Body of pancreas (tissue), 4 donors: Measurements from ENCODE around the gene TINAGL1. TPM values are rescaled to one million over a fixed set of nuclear protein-coding genes. Genes with fewer than 3 reads are reported as not detected.
A peak's percentile ranks its signal among the peaks of the same experiment; 100 is the strongest.

Experiments used
- ATAC-seq: fragments of 150-250 bp; one replicate; pipeline ENCODE4 v1.9.1; 2016
- DNase-seq, 4 donors: peaks; one replicate each; pipeline ENCODE4 v3.0.0-alpha.2; 2019
- H3K27ac ChIP-seq, 4 donors: fragments of 200-600 bp; sonication (generic); 1 replicate in 3 of 4; 2 replicates in 1 of 4; pipeline versions ENCODE4 v1.5.1 to v1.6.1; 2016 to 2019; ENCODE audit warnings: mild to moderate bottlenecking in 1 of 4, mixed read lengths in 1 of 4, moderate library complexity in 1 of 4
- H3K27me3 ChIP-seq, 2 donors: fragments of 200-600 bp; sonication (generic); one replicate each; pipeline ENCODE4 v1.6.0; 2016; ENCODE audit warnings: mild to moderate bottlenecking in 1 of 2
- H3K36me3 ChIP-seq, 2 donors: fragments of 200-600 bp; sonication (generic); replicated peaks in 1 of 2; 2 replicates each; pipeline ENCODE4 v1.5.1; 2016; ENCODE audit warnings: low read depth in 2 of 2; ENCODE audit not compliant: insufficient read depth in 1 of 2
- H3K4me1 ChIP-seq: fragments of 200-600 bp; sonication (generic); one replicate; pipeline ENCODE4 v1.6.0; 2016
- H3K4me3 ChIP-seq, 2 donors: fragments of 200-600 bp; sonication (generic); 1 replicate in 1 of 2; 2 replicates in 1 of 2; pipeline ENCODE4 v1.5.1; 2016 to 2019
- H3K9me3 ChIP-seq, 3 donors: fragments of 200-600 bp; sonication (generic); 1 replicate in 2 of 3; 2 replicates in 1 of 3; pipeline ENCODE4 v1.5.1; 2016
- POLR2A ChIP-seq, 3 donors: fragments of 450-650 bp; IDR thresholded peaks; one replicate each; pipeline ENCODE4 v1.6.1; 2016; ENCODE audit warnings: antibody characterized with exemption in 3 of 3, mild to moderate bottlenecking in 2 of 3
- WGBS, 2 donors: methylation state at CpG; one replicate each; pipeline ENCODE4 v1.1.5; 2017; 5-methylcytosine and 5-hydroxymethylcytosine counted together
- intact Hi-C: fragments of 100-400 bp; cut with DNase I; formaldehyde crosslinking; loops from one replicate; pipeline ENCODE4 v1.15.1; 2023
- total RNA-seq, 2 donors: library from RNA; depleted of rRNA; stranded (reverse); fragments of >200 nt; gene quantifications; one replicate each; pipeline ENCODE4 v1.1.0, GENCODE V29; 2016
- TF ChIP-seq, protein P1 (sequence below), 7 experiments: fragments of 450-650 bp in 4 of 7; fragments of 200-600 bp in 3 of 7; sonication (generic) in 3 of 7; IDR thresholded peaks; one replicate each; pipeline ENCODE4 v1.5.1; 2016 to 2019; ENCODE audit warnings: antibody characterized with exemption in 7 of 7

The TINAGL1 gene
- total RNA-seq, 2 donors from 2014 or later: 47.2 to 148 TPM

DNA sequence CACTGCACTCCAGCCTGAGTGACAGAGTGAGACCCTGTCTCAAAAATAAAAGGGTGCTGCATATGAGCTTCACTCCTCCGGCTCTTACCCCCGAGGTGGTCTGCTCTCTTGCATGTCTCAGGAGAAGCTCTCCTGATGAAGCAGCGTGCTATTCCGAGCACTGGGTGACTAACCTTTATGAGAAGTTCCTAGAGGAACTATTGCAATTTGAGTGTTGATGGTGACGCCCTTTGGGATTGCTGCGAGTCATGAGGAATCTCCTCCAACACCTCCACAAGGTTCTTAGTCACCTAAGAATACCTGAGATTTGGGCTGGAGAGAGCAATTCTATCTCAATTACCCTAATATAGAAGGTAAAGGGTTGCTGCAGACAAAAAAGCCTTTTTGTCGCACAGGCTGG is 40.8 kb upstream of the TINAGL1 start:
- Histone ChIP-seq H3K4me1 (no peaks in the 10 kb centered on the region), H3K36me3 (no peaks in the 10 kb centered on the region), H3K27ac (no peak overlapping the region), H3K9me3 (no peaks in the 10 kb centered on the region), H3K4me3 (no peak overlapping the region), H3K27me3 (no peaks in the 10 kb centered on the region)
- 80 to 84% methylated on average over 7 of the region's 7 CpGs for WGBS, 2 donors
- TF ChIP-seq POLR2A (IDR thresholded peaks at IDR 0.05): no peak
- TF ChIP-seq, protein P1, sequence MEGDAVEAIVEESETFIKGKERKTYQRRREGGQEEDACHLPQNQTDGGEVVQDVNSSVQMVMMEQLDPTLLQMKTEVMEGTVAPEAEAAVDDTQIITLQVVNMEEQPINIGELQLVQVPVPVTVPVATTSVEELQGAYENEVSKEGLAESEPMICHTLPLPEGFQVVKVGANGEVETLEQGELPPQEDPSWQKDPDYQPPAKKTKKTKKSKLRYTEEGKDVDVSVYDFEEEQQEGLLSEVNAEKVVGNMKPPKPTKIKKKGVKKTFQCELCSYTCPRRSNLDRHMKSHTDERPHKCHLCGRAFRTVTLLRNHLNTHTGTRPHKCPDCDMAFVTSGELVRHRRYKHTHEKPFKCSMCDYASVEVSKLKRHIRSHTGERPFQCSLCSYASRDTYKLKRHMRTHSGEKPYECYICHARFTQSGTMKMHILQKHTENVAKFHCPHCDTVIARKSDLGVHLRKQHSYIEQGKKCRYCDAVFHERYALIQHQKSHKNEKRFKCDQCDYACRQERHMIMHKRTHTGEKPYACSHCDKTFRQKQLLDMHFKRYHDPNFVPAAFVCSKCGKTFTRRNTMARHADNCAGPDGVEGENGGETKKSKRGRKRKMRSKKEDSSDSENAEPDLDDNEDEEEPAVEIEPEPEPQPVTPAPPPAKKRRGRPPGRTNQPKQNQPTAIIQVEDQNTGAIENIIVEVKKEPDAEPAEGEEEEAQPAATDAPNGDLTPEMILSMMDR (IDR thresholded peaks at IDR 0.05): no peak
- DNase-seq: no peak
- intact Hi-C loops: no loop called here
- no peak for ATAC-seq

DNA sequence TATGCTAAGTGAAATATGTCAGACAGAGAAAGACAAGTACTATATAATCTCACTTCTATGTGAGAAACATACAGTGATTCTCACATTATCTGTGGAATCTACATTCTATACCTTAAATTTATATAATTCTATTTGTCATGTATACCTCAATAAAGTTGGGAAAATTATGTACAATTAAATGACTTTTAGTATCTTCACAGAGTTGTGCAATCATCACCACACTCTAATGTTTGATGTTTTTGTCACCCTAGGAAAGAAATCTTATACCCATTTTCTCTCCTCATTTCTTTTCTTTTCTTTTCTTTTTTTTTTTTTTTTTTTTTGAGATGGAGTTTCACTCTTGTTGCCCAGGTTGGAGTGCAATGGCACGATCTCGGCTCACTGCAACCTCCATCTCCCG is 37.0 kb upstream of the TINAGL1 start:
- Histone ChIP-seq H3K4me1 (no peaks in the 10 kb centered on the region), H3K9me3 (no peaks in the 10 kb centered on the region), H3K4me3 (no peak overlapping the region), H3K27me3 (no peaks in the 10 kb centered on the region), H3K36me3 (no peaks in the 10 kb centered on the region), H3K27ac (no peak overlapping the region)
- WGBS, 2 donors: 78 to 92% methylated on average over 3 of the region's 3 CpGs
- DNase-seq (no peak), ATAC-seq (no peak)
- intact Hi-C loops: no loop called here
- TF ChIP-seq, protein P1 (IDR thresholded peaks at IDR 0.05): no peak
- no peak for TF ChIP-seq POLR2A (IDR thresholded peaks at IDR 0.05)

DNA sequence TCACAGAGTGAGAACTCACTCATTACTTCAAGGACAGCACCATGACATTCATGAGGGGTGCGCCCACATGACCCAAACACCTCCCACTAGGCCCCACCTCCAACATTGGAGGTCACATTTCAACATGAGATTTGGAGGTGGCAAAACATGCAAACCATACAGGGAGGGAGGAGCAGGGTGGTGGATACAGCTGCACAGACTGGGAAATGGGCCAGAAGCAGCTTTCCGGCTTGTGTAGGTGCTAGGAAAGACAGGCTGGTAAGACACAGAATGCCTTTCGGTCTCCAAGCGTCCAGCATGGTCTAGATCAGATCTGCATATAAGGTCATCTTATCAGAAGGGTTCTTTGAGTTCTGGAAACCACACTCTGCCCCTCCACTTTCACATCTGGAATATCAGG is 35.1 kb upstream of the TINAGL1 start:
- no peaks in the 10 kb centered on the region for H3K4me1 ChIP-seq
- WGBS, 2 donors: 80 to 86% methylated on average over 4 of the region's 4 CpGs
- TF ChIP-seq, protein P1 (IDR thresholded peaks at IDR 0.05): no peak
- TF ChIP-seq POLR2A (IDR thresholded peaks at IDR 0.05): no peak
- H3K36me3 ChIP-seq: no peaks in the 10 kb centered on the region
- no peaks in the 10 kb centered on the region for H3K27me3 ChIP-seq
- no peak overlapping the region for H3K4me3 ChIP-seq
- intact Hi-C loops: loop anchor here (10.0 kb wide), 2 partner anchors 116 to 356 kb away; no protein-coding TSS in a partner anchor
- no peak overlapping the region for H3K27ac ChIP-seq
- H3K9me3 ChIP-seq: no peaks in the 10 kb centered on the region
- ATAC-seq (no peak), DNase-seq (no peak)

DNA sequence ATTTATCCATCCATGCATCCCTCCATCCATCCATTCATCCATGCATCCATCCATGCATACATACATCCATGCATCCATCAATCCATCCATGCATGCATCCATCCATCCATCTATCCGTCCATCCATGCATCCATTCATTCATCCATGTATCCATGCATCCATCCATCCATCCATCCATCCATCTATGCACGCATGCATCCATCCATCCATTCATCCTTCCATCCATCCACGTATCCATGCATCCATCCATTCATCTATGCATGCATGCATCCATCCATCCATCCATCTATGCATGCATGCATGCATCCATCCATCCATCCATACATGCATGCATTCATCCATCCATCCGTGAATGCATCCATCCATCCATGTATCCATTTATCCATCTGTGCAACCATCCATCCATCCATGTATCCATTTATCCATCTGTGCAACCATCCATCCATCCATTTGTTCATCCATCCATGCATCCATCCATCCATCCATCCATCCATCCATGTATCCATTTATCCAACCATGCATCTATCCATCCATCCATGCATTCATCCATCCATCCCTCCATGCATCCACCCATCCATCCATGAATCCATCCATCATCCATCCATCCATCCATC is 30.3 kb upstream of the TINAGL1 start:
- intact Hi-C loops: loop anchor here (5.0 to 10.0 kb wide), 3 partner anchors 121 to 361 kb away; no protein-coding TSS in a partner anchor
- 56 to 68% methylated on average over 4 of the region's 4 CpGs for WGBS, 2 donors
- Histone ChIP-seq H3K9me3 (no peaks in the 10 kb centered on the region), H3K27ac (no peak overlapping the region), H3K4me3 (no peak overlapping the region), H3K4me1 (peaks cover 15% of the 10 kb centered on the region), H3K27me3 (no peaks in the 10 kb centered on the region), H3K36me3 (no peaks in the 10 kb centered on the region)
- no peak for ATAC-seq
- TF ChIP-seq, protein P1 (IDR thresholded peaks at IDR 0.05): no peak
- TF ChIP-seq POLR2A (IDR thresholded peaks at IDR 0.05): no peak
- DNase-seq: no peak

DNA sequence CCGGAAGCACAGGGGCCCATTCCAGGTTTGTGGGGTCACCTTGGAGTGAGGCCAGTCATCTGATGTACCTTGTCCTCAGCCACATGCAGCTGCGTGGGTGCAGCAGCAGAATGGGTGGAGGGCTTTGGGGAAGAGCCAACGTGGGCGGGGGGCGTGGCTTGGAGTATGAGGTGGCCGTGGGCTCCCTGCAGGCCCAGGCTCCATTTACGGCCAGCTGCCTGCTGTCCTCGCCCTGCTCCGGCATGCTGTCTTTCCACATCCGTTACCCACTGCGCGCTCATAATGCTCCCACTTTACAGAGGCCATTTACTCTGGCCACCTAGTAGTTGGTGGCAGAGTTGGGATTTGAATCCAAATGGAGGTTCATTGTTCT is 27.8 kb upstream of the TINAGL1 start:
- DNase-seq (peak in 1 of 4 donors; percentile 23), ATAC-seq (no peak)
- Histone ChIP-seq H3K9me3 (no peaks in the 10 kb centered on the region), H3K36me3 (no peaks in the 10 kb centered on the region), H3K4me3 (no peak overlapping the region), H3K27me3 (no peaks in the 10 kb centered on the region), H3K27ac (peak overlapping the region in 1 of 4 donors; percentile 29), H3K4me1 (peaks cover 15% of the 10 kb centered on the region)
- WGBS, 2 donors: 28 to 43% methylated on average over 11 to 12 of the region's 12 CpGs
- no peak for TF ChIP-seq POLR2A (IDR thresholded peaks at IDR 0.05)
- TF ChIP-seq, protein P1 (IDR thresholded peaks at IDR 0.05): no peak
- intact Hi-C loops: loop anchor here (5.0 to 10.0 kb wide), 3 partner anchors 124 to 364 kb away; no protein-coding TSS in a partner anchor
